ENCODE data around the gene JAZF1.

JAZF1 gene

DNA sequence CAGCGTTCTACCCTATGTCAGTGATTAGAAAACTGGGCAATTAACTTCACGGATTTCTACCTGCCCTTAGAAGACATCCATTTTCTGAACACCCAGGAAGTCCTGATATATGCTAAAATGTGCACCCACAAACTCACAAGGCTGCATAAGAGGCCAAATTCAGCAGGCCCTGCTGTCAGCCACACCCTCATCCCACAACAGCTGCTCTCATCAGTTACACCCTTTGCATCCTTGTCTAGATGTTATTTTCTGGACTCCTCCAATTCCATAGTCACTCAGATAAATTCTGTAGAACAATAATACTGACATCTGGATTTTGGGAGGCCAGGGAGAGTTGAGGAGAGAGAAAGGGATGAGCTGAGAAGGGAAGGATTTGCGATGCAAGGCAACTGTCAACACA, 231.7 kb downstream of the JAZF1 start:
- 96% methylated on average over 3 of the region's 3 CpGs for WGBS
- no peak overlapping the region for H3K4me2 ChIP-seq (ENCODE audit: low read length, poor library complexity, severe bottlenecking)

DNA sequence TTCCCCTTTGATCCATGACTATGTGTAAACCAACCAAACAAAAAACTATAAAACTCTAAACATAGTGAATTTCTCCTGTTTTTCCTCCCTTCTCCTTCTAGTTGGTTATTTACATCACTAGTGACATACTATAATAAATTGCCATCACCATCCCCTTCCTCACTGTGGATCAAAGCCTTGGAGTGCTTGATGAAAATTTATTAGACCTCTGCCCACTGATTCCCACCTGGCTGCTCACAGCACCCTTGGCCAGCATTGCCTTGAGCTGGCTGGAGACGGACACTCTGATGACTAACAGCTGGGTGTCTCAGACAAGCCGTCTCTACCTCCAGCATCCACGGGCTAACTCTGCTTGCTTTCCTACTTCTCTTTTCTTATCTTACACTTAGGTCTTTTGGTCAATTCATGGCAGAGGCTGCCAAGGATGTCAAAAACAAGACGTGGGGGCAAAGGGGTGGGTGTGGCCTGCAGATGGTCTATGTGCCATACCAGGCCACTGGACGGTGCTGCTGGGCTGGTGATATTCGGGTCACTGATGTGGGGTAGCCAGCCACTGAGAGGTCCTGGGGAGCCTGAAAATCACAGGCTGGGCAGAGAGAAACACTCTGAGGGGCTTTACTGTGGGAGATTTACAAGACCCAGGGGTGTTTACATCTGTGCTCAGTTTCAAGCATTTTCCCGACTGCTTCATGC, 232.9 kb downstream of the JAZF1 start:
- no peak overlapping the region for H3K27ac ChIP-seq (ENCODE audit: low read length, poor library complexity, severe bottlenecking)
- H3K9me3 ChIP-seq (ENCODE audit: control insufficient read depth, low read length), result no peaks in the 10 kb centered on the region
- H3K23ac ChIP-seq (ENCODE audit: low read length in 2 of 2), result no peak overlapping the region
- H4K8ac ChIP-seq (ENCODE audit: low read length), result no peak overlapping the region
- no peak overlapping the region for H3K14ac ChIP-seq (ENCODE audit: low read length in 2 of 2)
- H2BK15ac ChIP-seq (ENCODE audit: low read depth, poor library complexity, severe bottlenecking), result no peak overlapping the region
- peaks cover 25% of the 10 kb centered on the region for H3K79me1 ChIP-seq (replicated peaks; ENCODE audit: low read length, poor library complexity, severe bottlenecking)
- H3K9ac ChIP-seq (ENCODE audit: low read length), result peak overlapping the region; percentile 55
- no peaks in the 10 kb centered on the region for H3K27me3 ChIP-seq (ENCODE audit: control insufficient read depth in 1 of 2, insufficient read depth in 1 of 2, low read length in 2 of 2)
- H3K18ac ChIP-seq (ENCODE audit: low read depth in 1 of 2, low read length in 2 of 2), result no peak overlapping the region
- H3K4me3 ChIP-seq (ENCODE audit: insufficient read depth in 1 of 2, low read depth in 1 of 2, low read length in 2 of 2), result peak overlapping the region in 1 of 2 experiments; percentile 22
- H3K4me2 ChIP-seq (ENCODE audit: low read length, poor library complexity, severe bottlenecking), result no peak overlapping the region
- no peak overlapping the region for H3K4ac ChIP-seq (ENCODE audit: low read depth in 1 of 2, low read length in 2 of 2)
- H3K36me3 ChIP-seq (ENCODE audit: control insufficient read depth in 1 of 2, insufficient read depth in 2 of 2, low read depth in 1 of 2, low read length in 2 of 2), result peaks cover 0 to 4% of the 10 kb centered on the region in 2 experiments
- no peak overlapping the region for H2AFZ ChIP-seq (ENCODE audit: low read depth, low read length)
- WGBS, result 89% methylated on average over 6 of the region's 7 CpGs
- H3K4me1 ChIP-seq (ENCODE audit: control insufficient read depth, insufficient read depth, low read depth, low read length), result peaks cover 3% of the 10 kb centered on the region
- no peak overlapping the region for H2BK12ac ChIP-seq (ENCODE audit: low read length in 2 of 2)
- no peak for DNase-seq
- no peak overlapping the region for H2BK120ac ChIP-seq (ENCODE audit: low read depth, low read length)
- H2BK5ac ChIP-seq (ENCODE audit: low read depth, low read length, poor library complexity, severe bottlenecking), result no peak overlapping the region
- no peak overlapping the region for H4K91ac ChIP-seq (ENCODE audit: low read length)
- H2AK5ac ChIP-seq (ENCODE audit: low read length, severe bottlenecking), result no peak overlapping the region

More for the DNA sequence above, 231.7 kb downstream of the JAZF1 start:
- H2BK5ac ChIP-seq (ENCODE audit: low read depth, low read length, poor library complexity, severe bottlenecking), result no peak overlapping the region
- H3K27me3 ChIP-seq (ENCODE audit: control insufficient read depth in 1 of 2, insufficient read depth in 1 of 2, low read length in 2 of 2), result no peaks in the 10 kb centered on the region
- no peak overlapping the region for H2AK5ac ChIP-seq (ENCODE audit: low read length, severe bottlenecking)
- DNase-seq, result no peak
- H2BK15ac ChIP-seq (ENCODE audit: low read depth, poor library complexity, severe bottlenecking), result no peak overlapping the region
- H2BK12ac ChIP-seq (ENCODE audit: low read length in 2 of 2), result no peak overlapping the region
- H3K36me3 ChIP-seq (ENCODE audit: control insufficient read depth in 1 of 2, insufficient read depth in 2 of 2, low read depth in 1 of 2, low read length in 2 of 2), result peaks cover 0 to 4% of the 10 kb centered on the region in 2 experiments
- H4K91ac ChIP-seq (ENCODE audit: low read length), result no peak overlapping the region
- no peak overlapping the region for H3K4me3 ChIP-seq (ENCODE audit: insufficient read depth in 1 of 2, low read depth in 1 of 2, low read length in 2 of 2)
- no peak overlapping the region for H4K8ac ChIP-seq (ENCODE audit: low read length)
- no peaks in the 10 kb centered on the region for H3K9me3 ChIP-seq (ENCODE audit: control insufficient read depth, low read length)
- no peak overlapping the region for H3K23ac ChIP-seq (ENCODE audit: low read length in 2 of 2)
- no peak overlapping the region for H2AFZ ChIP-seq (ENCODE audit: low read depth, low read length)
- H3K4me1 ChIP-seq (ENCODE audit: control insufficient read depth, insufficient read depth, low read depth, low read length), result peaks cover 3% of the 10 kb centered on the region
- H3K18ac ChIP-seq (ENCODE audit: low read depth in 1 of 2, low read length in 2 of 2), result no peak overlapping the region
- H2BK120ac ChIP-seq (ENCODE audit: low read depth, low read length), result no peak overlapping the region
- H3K14ac ChIP-seq (ENCODE audit: low read length in 2 of 2), result no peak overlapping the region
- H3K9ac ChIP-seq (ENCODE audit: low read length), result no peak overlapping the region
- no peak overlapping the region for H3K4ac ChIP-seq (ENCODE audit: low read depth in 1 of 2, low read length in 2 of 2)
- no peak overlapping the region for H3K27ac ChIP-seq (ENCODE audit: low read length, poor library complexity, severe bottlenecking)
- H3K79me1 ChIP-seq (replicated peaks; ENCODE audit: low read length, poor library complexity, severe bottlenecking), result peaks cover 20% of the 10 kb centered on the region

DNA sequence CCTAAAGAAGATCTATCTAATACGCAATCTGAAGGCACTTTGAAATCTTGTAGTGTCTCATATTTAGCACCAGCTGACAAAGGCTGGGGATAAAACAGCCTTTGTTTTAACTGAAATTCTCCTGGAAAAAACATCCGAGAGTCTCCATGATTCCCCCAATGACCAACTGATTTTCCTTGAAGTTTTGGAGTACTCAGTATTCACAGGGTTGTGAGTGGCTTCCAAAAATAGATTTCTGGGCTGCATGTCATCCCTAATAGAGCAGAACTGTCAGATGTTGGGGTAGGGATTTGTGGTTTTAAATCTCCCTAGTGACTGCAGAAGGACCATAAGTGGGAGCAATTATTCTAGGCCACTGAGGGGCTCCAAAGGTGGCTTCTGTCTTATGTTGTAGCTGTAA, 234.2 kb downstream of the JAZF1 start:
- H3K14ac ChIP-seq (ENCODE audit: low read length in 2 of 2), result no peak overlapping the region
- H3K36me3 ChIP-seq (ENCODE audit: control insufficient read depth in 1 of 2, insufficient read depth in 2 of 2, low read depth in 1 of 2, low read length in 2 of 2), result peaks cover 0 to 4% of the 10 kb centered on the region in 2 experiments
- 100% methylated on average over 2 of the region's 2 CpGs for WGBS
- H3K4me2 ChIP-seq (ENCODE audit: low read length, poor library complexity, severe bottlenecking), result no peak overlapping the region
- H3K9me3 ChIP-seq (ENCODE audit: control insufficient read depth, low read length), result no peaks in the 10 kb centered on the region
- no peak overlapping the region for H3K23ac ChIP-seq (ENCODE audit: low read length in 2 of 2)
- H2BK12ac ChIP-seq (ENCODE audit: low read length in 2 of 2), result no peak overlapping the region
- H3K79me1 ChIP-seq (replicated peaks; ENCODE audit: low read length, poor library complexity, severe bottlenecking), result peaks cover 31% of the 10 kb centered on the region
- H2AK5ac ChIP-seq (ENCODE audit: low read length, severe bottlenecking), result no peak overlapping the region
- H3K9ac ChIP-seq (ENCODE audit: low read length), result peak overlapping the region; percentile 18
- no peaks in the 10 kb centered on the region for H3K27me3 ChIP-seq (ENCODE audit: control insufficient read depth in 1 of 2, insufficient read depth in 1 of 2, low read length in 2 of 2)
- H4K91ac ChIP-seq (ENCODE audit: low read length), result no peak overlapping the region
- no peak overlapping the region for H2BK15ac ChIP-seq (ENCODE audit: low read depth, poor library complexity, severe bottlenecking)
- H2BK5ac ChIP-seq (ENCODE audit: low read depth, low read length, poor library complexity, severe bottlenecking), result no peak overlapping the region
- peaks cover 3% of the 10 kb centered on the region for H3K4me1 ChIP-seq (ENCODE audit: control insufficient read depth, insufficient read depth, low read depth, low read length)
- H2BK120ac ChIP-seq (ENCODE audit: low read depth, low read length), result no peak overlapping the region
- DNase-seq, result no peak
- no peak overlapping the region for H3K18ac ChIP-seq (ENCODE audit: low read depth in 1 of 2, low read length in 2 of 2)
- H3K4me3 ChIP-seq (ENCODE audit: insufficient read depth in 1 of 2, low read depth in 1 of 2, low read length in 2 of 2), result no peak overlapping the region
- H3K27ac ChIP-seq (ENCODE audit: low read length, poor library complexity, severe bottlenecking), result no peak overlapping the region
- no peak overlapping the region for H2AFZ ChIP-seq (ENCODE audit: low read depth, low read length)
- H3K4ac ChIP-seq (ENCODE audit: low read depth in 1 of 2, low read length in 2 of 2), result no peak overlapping the region
- H4K8ac ChIP-seq (ENCODE audit: low read length), result no peak overlapping the region

DNA sequence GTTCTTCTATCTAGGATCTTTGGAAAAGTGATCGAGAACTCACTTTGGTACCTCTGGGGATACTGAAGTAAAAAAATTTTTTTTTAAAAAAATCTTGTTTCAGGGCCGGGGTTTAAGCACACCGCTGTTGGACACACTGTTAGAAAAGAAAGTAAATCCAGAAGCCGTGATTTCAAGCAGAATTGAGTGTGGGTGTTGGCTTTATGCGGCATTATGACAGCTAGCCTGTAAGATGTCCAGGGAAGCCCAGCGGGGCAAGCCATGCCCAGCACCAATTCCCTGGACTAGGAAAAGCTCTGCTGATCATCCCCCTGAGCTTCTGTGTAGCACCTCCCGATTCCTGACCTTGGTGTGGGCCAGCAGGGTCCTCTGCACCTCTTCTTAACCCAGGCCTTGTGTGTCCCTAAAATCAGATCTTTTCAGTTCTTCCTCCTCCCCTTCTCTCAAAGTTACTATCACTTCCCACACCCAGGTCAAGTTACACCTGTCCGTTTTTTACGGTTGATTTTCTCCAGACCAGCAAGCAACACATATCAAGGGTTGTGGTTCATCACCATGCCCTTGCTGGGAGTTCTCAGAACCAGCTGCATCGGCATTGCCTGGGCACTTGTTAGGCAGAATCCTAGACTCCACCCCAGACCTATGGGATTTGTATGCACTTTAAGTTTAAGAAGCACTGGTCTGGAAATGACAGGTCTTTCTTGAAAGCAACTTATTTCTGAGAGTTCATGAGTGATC, 235.4 kb downstream of the JAZF1 start:
- no peak overlapping the region for H2BK15ac ChIP-seq (ENCODE audit: low read depth, poor library complexity, severe bottlenecking)
- H3K27ac ChIP-seq (ENCODE audit: low read length, poor library complexity, severe bottlenecking), result no peak overlapping the region
- peaks cover 3% of the 10 kb centered on the region for H3K4me1 ChIP-seq (ENCODE audit: control insufficient read depth, insufficient read depth, low read depth, low read length)
- H3K4ac ChIP-seq (ENCODE audit: low read depth in 1 of 2, low read length in 2 of 2), result no peak overlapping the region
- peaks cover 28% of the 10 kb centered on the region for H3K79me1 ChIP-seq (replicated peaks; ENCODE audit: low read length, poor library complexity, severe bottlenecking)
- peaks cover 0 to 8% of the 10 kb centered on the region in 2 experiments for H3K36me3 ChIP-seq (ENCODE audit: control insufficient read depth in 1 of 2, insufficient read depth in 2 of 2, low read depth in 1 of 2, low read length in 2 of 2)
- H3K14ac ChIP-seq (ENCODE audit: low read length in 2 of 2), result no peak overlapping the region
- DNase-seq, result no peak
- H3K4me2 ChIP-seq (ENCODE audit: low read length, poor library complexity, severe bottlenecking), result no peak overlapping the region
- H4K8ac ChIP-seq (ENCODE audit: low read length), result no peak overlapping the region
- H3K23ac ChIP-seq (ENCODE audit: low read length in 2 of 2), result peak overlapping the region in 1 of 2 experiments; percentile 50
- H2BK5ac ChIP-seq (ENCODE audit: low read depth, low read length, poor library complexity, severe bottlenecking), result no peak overlapping the region
- no peak overlapping the region for H4K91ac ChIP-seq (ENCODE audit: low read length)
- H2AFZ ChIP-seq (ENCODE audit: low read depth, low read length), result no peak overlapping the region
- no peak overlapping the region for H2BK12ac ChIP-seq (ENCODE audit: low read length in 2 of 2)
- no peak overlapping the region for H3K18ac ChIP-seq (ENCODE audit: low read depth in 1 of 2, low read length in 2 of 2)
- peak overlapping the region; percentile 83 for H3K9ac ChIP-seq (ENCODE audit: low read length)
- peak overlapping the region in 1 of 2 experiments; percentile 35 for H3K4me3 ChIP-seq (ENCODE audit: insufficient read depth in 1 of 2, low read depth in 1 of 2, low read length in 2 of 2)
- H2BK120ac ChIP-seq (ENCODE audit: low read depth, low read length), result no peak overlapping the region
- no peaks in the 10 kb centered on the region for H3K27me3 ChIP-seq (ENCODE audit: control insufficient read depth in 1 of 2, insufficient read depth in 1 of 2, low read length in 2 of 2)
- H3K9me3 ChIP-seq (ENCODE audit: control insufficient read depth, low read length), result no peaks in the 10 kb centered on the region
- H2AK5ac ChIP-seq (ENCODE audit: low read length, severe bottlenecking), result no peak overlapping the region
- WGBS, result 98% methylated on average over 9 of the region's 10 CpGs
